Cortex of kidney (tissue), 1 donor: Measurements from ENCODE around the gene TUBB4A.

ENCODE experiments used
- DNase-seq: peaks from one replicate; lab custom pipeline; 2025; lab: John Stamatoyannopoulos, UW

The TUBB4A gene

GRCh38 chr19:6494438-6495036 is 7.6 kb downstream of the TUBB4A start:
- no peak for DNase-seq

GRCh38 chr19:6491802-6492592 is 10.1 kb downstream of the TUBB4A start:
- no peak for DNase-seq

- DNase-seq, result no peak
Measured at GRCh38 chr19:6490134-6490533, 12.0 kb downstream of the TUBB4A start.

- DNase-seq, result no peak
Measured at GRCh38 chr19:6489278-6490061, 12.6 kb downstream of the TUBB4A start.

GRCh38 chr19:6484831-6485230 is 17.3 kb downstream of the TUBB4A start:
- no peak for DNase-seq

GRCh38 chr19:6484230-6484629 is 17.9 kb downstream of the TUBB4A start:
- DNase-seq, result no peak

- DNase-seq, result no peak
Measured at GRCh38 chr19:6483235-6483634, 18.9 kb downstream of the TUBB4A start.

GRCh38 chr19:6482343-6482686 is 19.8 kb downstream of the TUBB4A start:
- DNase-seq, result no peak

- DNase-seq, result no peak
Measured at GRCh38 chr19:6481541-6482342, 20.4 kb downstream of the TUBB4A start, which contains the start of gene DENND1C. Gene DENND1C, minus strand, starts transcription at chr19:6481787. Its CDS starts 92 bp downstream, at chr19:6481695.

GRCh38 chr19:6480848-6481415 is 21.2 kb downstream of the TUBB4A start:
- no peak for DNase-seq

GRCh38 chr19:6479836-6480398 is 22.2 kb downstream of the TUBB4A start:
- no peak for DNase-seq

GRCh38 chr19:6478815-6479214 is 23.3 kb downstream of the TUBB4A start:
- no peak for DNase-seq

- DNase-seq, result no peak
Measured at GRCh38 chr19:6476896-6477431, 25.1 kb downstream of the TUBB4A start.

- no peak for DNase-seq
Measured at GRCh38 chr19:6476155-6476895, 25.8 kb downstream of the TUBB4A start.

GRCh38 chr19:6475321-6476108 is 26.6 kb downstream of the TUBB4A start:
- DNase-seq, result no peak

- DNase-seq, result no peak
Measured at GRCh38 chr19:6473647-6474046, 28.5 kb downstream of the TUBB4A start.

GRCh38 chr19:6472713-6473112 is 29.4 kb downstream of the TUBB4A start:
- no peak for DNase-seq

GRCh38 chr19:6471076-6471475 is 31.0 kb downstream of the TUBB4A start:
- DNase-seq, result no peak

GRCh38 chr19:6470173-6470572 is 31.9 kb downstream of the TUBB4A start:
- DNase-seq, result no peak

GRCh38 chr19:6467384-6467783 is 34.7 kb downstream of the TUBB4A start:
- DNase-seq, result no peak
